HepG2 (cell line): ENCODE measurements around the gene MGMT.

Source experiments
- ZNF10 ChIP-seq: sonication (generic); formaldehyde crosslinking; IDR thresholded peaks from 2 replicates; pipeline ENCODE4 v1.4.0; 2020; ENCODE audit warnings: mild to moderate bottlenecking, low read depth, missing genetic modification reagents, borderline replicate concordance
- ZNF24 ChIP-seq: fragments of 450-650 bp; IDR thresholded peaks from 2 replicates; pipeline ENCODE4 v1.6.1; 2017; ENCODE audit warnings: antibody characterized with exemption, mild to moderate bottlenecking

DNA sequence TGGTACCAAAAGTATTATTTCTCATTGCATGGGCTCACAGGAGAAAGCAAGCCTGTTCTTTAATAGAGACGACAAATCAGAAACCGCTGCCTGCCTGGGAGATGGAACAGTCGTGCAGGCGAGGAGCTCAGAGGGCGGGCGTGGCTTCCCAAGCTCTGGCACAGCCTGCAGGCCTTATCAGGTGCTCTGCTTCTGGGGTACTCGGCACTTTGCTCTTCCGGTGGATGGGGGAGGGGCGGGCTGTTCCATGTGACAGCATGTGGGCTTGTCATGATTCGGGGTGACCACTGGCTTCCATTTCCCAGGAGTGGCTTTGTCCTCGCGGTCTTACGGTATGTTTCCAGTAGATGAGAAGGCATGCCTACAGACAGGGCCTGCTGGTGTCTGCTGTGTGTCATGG, 228.6 kb downstream of the MGMT start:
- TF ChIP-seq ZNF24 = no peak
- no peak for TF ChIP-seq ZNF10 (CRISPR knock-in tag)
